H1 (cell line): ENCODE data around the gene TMEM63A. TPM values are rescaled to one million over a fixed set of nuclear protein-coding genes. Genes with fewer than 3 reads are reported as not detected.

Experiments used
- CTCF ChIA-PET: fragments of 300-600 bp; sonication (Branson Sonifier 250); formaldehyde crosslinking; loops from one replicate; lab custom pipeline; 2021; ENCODE audit not compliant: partially characterized antibody; lab: Charles Lee
- POLR2A ChIA-PET: fragments of 300-600 bp; sonication (Branson Sonifier 250); formaldehyde crosslinking; loops from one replicate; lab custom pipeline; 2021; ENCODE audit warnings: inconsistent platforms; ENCODE audit not compliant: partially characterized antibody; lab: Charles Lee
- DNase-seq, 2 experiments: peaks; one replicate each; pipeline versions ENCODE4 v3.0.0 to v3.0.0-alpha.2; 2010 to 2022; ENCODE audit warnings: low spot score in 2 of 2, low read depth in 1 of 2, mixed read lengths in 1 of 2
- FAIRE-seq: peaks from 2 replicates; lab custom pipeline; 2011; peaks lifted over from hg19 to GRCh38; lab: Jason Lieb, UNC
- H2AFZ ChIP-seq: 2 replicates; pipeline ENCODE4 v1.8.1; 2012; ENCODE audit warnings: low read length, inconsistent platforms
- H2AK5ac ChIP-seq: 2 replicates; pipeline ENCODE4 v1.6.1; 2013; ENCODE audit warnings: low read depth, low read length
- H2BK120ac ChIP-seq: replicated peaks from 2 replicates; pipeline ENCODE3; 2013; ENCODE audit warnings: low read depth, low read length, inconsistent platforms
- H2BK12ac ChIP-seq: 2 replicates; pipeline ENCODE4 v1.6.1; 2013; ENCODE audit warnings: low read depth, low read length
- H2BK15ac ChIP-seq: 2 replicates; pipeline ENCODE4 v1.6.1; 2013; ENCODE audit warnings: low read length
- H2BK20ac ChIP-seq: 2 replicates; pipeline ENCODE4 v1.6.1; 2013; ENCODE audit warnings: low read length
- H2BK5ac ChIP-seq: 2 replicates; pipeline ENCODE4 v1.6.1; 2013; ENCODE audit warnings: low read depth, low read length
- H3K14ac ChIP-seq: 2 replicates; pipeline ENCODE4 v1.6.1; 2013; ENCODE audit warnings: inconsistent platforms; ENCODE audit not compliant: insufficient read length
- H3K18ac ChIP-seq: 2 replicates; pipeline ENCODE4 v1.6.1; 2013; ENCODE audit warnings: low read length; ENCODE audit errors: extremely low read depth
- H3K23ac ChIP-seq: 2 replicates; pipeline ENCODE4 v1.6.1; 2013; ENCODE audit warnings: inconsistent platforms; ENCODE audit not compliant: insufficient read length
- H3K23me2 ChIP-seq: 2 replicates; pipeline ENCODE4 v1.6.1; 2013; ENCODE audit warnings: low read depth, low read length
- H3K27ac ChIP-seq: 2 replicates; pipeline ENCODE4 v1.6.1; 2011; ENCODE audit warnings: low read depth, low read length, inconsistent platforms
- H3K27me3 ChIP-seq, 4 experiments: replicated peaks in 1 of 4; 1 replicate in 1 of 4; 2 replicates in 3 of 4; pipeline versions ENCODE4 v1.6.1 to v1.8.1; 2011 to 2013; ENCODE audit warnings: low read length in 3 of 4, mild to moderate bottlenecking in 3 of 4, inconsistent platforms in 2 of 4, mixed read lengths in 2 of 4, moderate library complexity in 1 of 4; ENCODE audit not compliant: control insufficient read depth in 3 of 4, insufficient read depth in 3 of 4; ENCODE audit errors: extremely low read depth in 1 of 4
- H3K36me3 ChIP-seq, 4 experiments: 2 replicates each; pipeline versions ENCODE4 v1.6.1 to v1.8.1; 2011 to 2013; ENCODE audit warnings: mild to moderate bottlenecking in 4 of 4, low read length in 3 of 4, moderate library complexity in 2 of 4, control low read depth in 1 of 4, inconsistent platforms in 1 of 4; ENCODE audit not compliant: insufficient read depth in 4 of 4, control insufficient read depth in 2 of 4
- H3K4ac ChIP-seq: replicated peaks from 2 replicates; pipeline ENCODE3; 2013; ENCODE audit warnings: low read length, low read depth, mixed read lengths, inconsistent platforms; ENCODE audit not compliant: insufficient read length
- H3K4me1 ChIP-seq, 4 experiments: replicated peaks in 1 of 4; 1 replicate in 1 of 4; 2 replicates in 3 of 4; pipeline versions ENCODE4 v1.6.1 to v1.8.1; 2011 to 2013; ENCODE audit warnings: low read length in 3 of 4, inconsistent platforms in 2 of 4, mixed read lengths in 1 of 4; ENCODE audit not compliant: insufficient read depth in 4 of 4, control insufficient read depth in 3 of 4
- H3K4me2 ChIP-seq, 2 experiments: 2 replicates each; pipeline versions ENCODE4 v1.6.1 to v1.8.1; 2011 to 2013; ENCODE audit warnings: low read depth in 2 of 2, low read length in 2 of 2, control low read depth in 1 of 2, inconsistent platforms in 1 of 2, mild to moderate bottlenecking in 1 of 2; ENCODE audit not compliant: insufficient read depth in 1 of 2
- H3K4me3 ChIP-seq, 4 experiments: fragments of 200-600, 300-600 bp in 1 of 4; sonication (generic), shearing (Covaris generic), sonication (Bioruptor Twin) in 1 of 4; 2 replicates each; pipeline versions ENCODE4 v1.5.1 to v1.8.1; 2011 to 2016; ENCODE audit warnings: low read length in 4 of 4, low read depth in 3 of 4, control low read depth in 2 of 4, inconsistent platforms in 2 of 4, mild to moderate bottlenecking in 2 of 4, mixed read lengths in 1 of 4, moderate library complexity in 1 of 4; ENCODE audit not compliant: insufficient read depth in 2 of 4; ENCODE audit errors: extremely low read depth in 1 of 4
- H3K56ac ChIP-seq: replicated peaks from 2 replicates; pipeline ENCODE3; 2013; ENCODE audit warnings: low read depth, mild to moderate bottlenecking, mixed read lengths, low read length, inconsistent platforms; ENCODE audit not compliant: insufficient read length
- H3K79me1 ChIP-seq: 2 replicates; pipeline ENCODE4 v1.6.1; 2013; ENCODE audit warnings: low read depth, low read length, control low read depth
- H3K79me2 ChIP-seq, 2 experiments: 2 replicates each; pipeline versions ENCODE4 v1.6.1 to v1.8.1; 2012 to 2013; ENCODE audit warnings: low read length in 2 of 2, mild to moderate bottlenecking in 2 of 2, inconsistent platforms in 1 of 2; ENCODE audit not compliant: insufficient read depth in 2 of 2, control insufficient read depth in 1 of 2
- H3K9ac ChIP-seq, 4 experiments: replicated peaks in 1 of 4; 1 replicate in 1 of 4; 2 replicates in 3 of 4; pipeline versions ENCODE4 v1.6.1 to v1.8.1; 2011 to 2013; ENCODE audit warnings: low read depth in 3 of 4, low read length in 3 of 4, control low read depth in 2 of 4, mild to moderate bottlenecking in 2 of 4, moderate library complexity in 2 of 4, inconsistent platforms in 1 of 4; ENCODE audit errors: extremely low read depth in 1 of 4
- H3K9me3 ChIP-seq, 2 experiments: 2 replicates each; pipeline versions ENCODE4 v1.6.1 to v1.8.1; 2012 to 2013; ENCODE audit warnings: mild to moderate bottlenecking in 2 of 2, moderate library complexity in 2 of 2, control low read depth in 1 of 2, inconsistent platforms in 1 of 2, low read depth in 1 of 2, low read length in 1 of 2, mixed read lengths in 1 of 2; ENCODE audit not compliant: insufficient read depth in 2 of 2
- H4K20me1 ChIP-seq, 2 experiments: replicated peaks in 1 of 2; 2 replicates each; pipeline versions ENCODE3 to v1.8.1; 2011 to 2013; ENCODE audit warnings: inconsistent platforms in 2 of 2, low read length in 2 of 2, mild to moderate bottlenecking in 1 of 2; ENCODE audit not compliant: insufficient read depth in 2 of 2, control insufficient read depth in 1 of 2
- H4K5ac ChIP-seq: 2 replicates; pipeline ENCODE4 v1.6.1; 2013; ENCODE audit warnings: low read length, low read depth, mixed read lengths, inconsistent platforms; ENCODE audit not compliant: insufficient read length
- H4K8ac ChIP-seq: 2 replicates; pipeline ENCODE4 v1.8.0; 2013; ENCODE audit warnings: mild to moderate bottlenecking, moderate library complexity, low read length, inconsistent platforms; ENCODE audit not compliant: insufficient read depth; ENCODE audit errors: extremely low read depth
- H4K91ac ChIP-seq: replicated peaks from 2 replicates; pipeline ENCODE3; 2013; ENCODE audit warnings: low read length, mixed read lengths, inconsistent platforms; ENCODE audit not compliant: insufficient read length
- BACH1 ChIP-seq: IDR thresholded peaks from 2 replicates; pipeline ENCODE4 v1.6.1; 2012; ENCODE audit warnings: low read length, improper control_type of control experiment
- GABPA ChIP-seq: IDR thresholded peaks from 2 replicates; pipeline ENCODE4 v1.6.1; 2011; ENCODE audit warnings: mild to moderate bottlenecking, low read length, moderate library complexity, borderline replicate concordance; ENCODE audit not compliant: insufficient read depth
- GTF2F1 ChIP-seq: IDR thresholded peaks from 2 replicates; pipeline ENCODE4 v1.6.1; 2012; ENCODE audit warnings: low read depth, low read length, improper control_type of control experiment, borderline replicate concordance
- MAFK ChIP-seq: IDR thresholded peaks from 2 replicates; pipeline ENCODE4 v1.6.1; 2012; ENCODE audit warnings: low read depth, mild to moderate bottlenecking, improper control_type of control experiment, low read length
- RBBP5 ChIP-seq: IDR thresholded peaks from 2 replicates; pipeline ENCODE4 v1.7.1; 2012; ENCODE audit warnings: low read depth, mild to moderate bottlenecking, inconsistent platforms, low read length, moderate library complexity, borderline replicate concordance
- SUZ12 ChIP-seq: fragments of 200-600 bp; sonication (generic); IDR thresholded peaks from 2 replicates; pipeline ENCODE4 v1.6.1; 2012; ENCODE audit warnings: mild to moderate bottlenecking, inconsistent platforms, low read length, moderate library complexity, mixed read lengths
- TAF1 ChIP-seq: IDR thresholded peaks from 2 replicates; pipeline ENCODE4 v1.6.1; 2011; ENCODE audit warnings: mild to moderate bottlenecking, low read depth, low read length
- WGBS, 2 experiments: shearing (Covaris generic) in 1 of 2; methylation state at CpG; one replicate each; pipeline versions ENCODE4 v1.1.6 to v1.1.7; 2013 to 2015; ENCODE audit warnings: low lambda C conversion rate in 2 of 2, mixed read lengths in 2 of 2, inconsistent platforms in 1 of 2, low coverage in 1 of 2, missing lambda C conversion rate in 1 of 2; ENCODE audit not compliant: insufficient replicate concordance in 2 of 2, insufficient coverage in 1 of 2, insufficient read length in 1 of 2; ENCODE audit errors: extremely low coverage in 1 of 2, missing lambda C conversion rate in 1 of 2; 5-methylcytosine and 5-hydroxymethylcytosine counted together
- polyA plus RNA-seq, 7 experiments: library from polyadenylated mRNA; depleted of rRNA in 3 of 7; stranded (reverse) in 5 of 7; unstranded in 2 of 7; fragments of >200 nt in 5 of 7; fragments of 200-250 nt in 2 of 7; gene quantifications; 1 replicate in 5 of 7; 2 replicates in 1 of 7; 4 replicates in 1 of 7; pipeline versions ENCODE4 v1.2.1 to v1.2.3, GENCODE V29; 2011 to 2013; ENCODE audit warnings: missing spikeins in 2 of 7, mixed read lengths in 2 of 7
- total RNA-seq: library from RNA; stranded (reverse); fragmentation: NEBNext Ultra II Directional; extraction: Animal tissue kit (Norgen Biotek cat#: 25700); gene quantifications from 2 replicates; pipeline ENCODE4 v1.2.1, GENCODE V29; 2021
- TF ChIP-seq, protein P1 (sequence below): IDR thresholded peaks from 2 replicates; pipeline ENCODE4 v1.6.1; 2012; ENCODE audit warnings: inconsistent platforms
- TF ChIP-seq, protein P2 (sequence below): IDR thresholded peaks from 2 replicates; pipeline ENCODE4 v1.6.1; 2012; ENCODE audit warnings: inconsistent platforms

TMEM63A gene
- total and polyA plus RNA-seq, 2 of the 8 experiments (the other 6 are each of a cell fraction or from before 2014, with no cell fraction given), result 26.1 to 55.4 TPM

DNA sequence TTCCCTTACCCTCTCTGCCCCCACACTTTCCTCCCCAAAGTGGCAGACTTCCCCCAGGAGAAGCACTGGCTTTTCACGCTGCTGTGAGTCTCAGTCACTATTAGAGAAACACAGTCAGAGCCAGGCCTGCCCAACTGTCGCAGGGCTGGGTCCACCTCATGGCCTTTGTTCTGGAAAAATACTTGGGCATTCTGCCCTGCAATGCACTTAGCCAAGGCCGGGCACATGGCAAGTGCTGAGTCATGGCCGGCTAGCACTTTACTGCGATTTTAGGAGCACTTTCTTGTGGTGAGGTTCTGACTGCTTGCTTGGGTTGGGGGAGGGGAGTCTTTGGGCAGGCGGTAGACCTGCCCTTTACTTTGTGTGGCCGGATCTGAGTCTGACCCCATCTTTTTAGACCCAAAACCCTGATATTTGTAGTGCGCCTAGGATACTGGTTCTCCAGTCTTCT is 64.5 kb downstream of the TMEM63A start:
- Histone ChIP-seq H4K20me1 (peaks cover 0 to 2% of the 10 kb centered on the region in 2 experiments), H3K4me2 (peak overlapping the region; percentile 21 to 44), H3K4me1 (peaks cover 11 to 35% (median 24%) of the 10 kb centered on the region in 4 experiments), H3K23ac (no peak overlapping the region), H3K18ac (peak overlapping the region; percentile 64), H3K56ac (peak overlapping the region; percentile 43), H3K79me1 (peaks cover 8% of the 10 kb centered on the region), H3K36me3 (no peaks in the 10 kb centered on the region; a peak in 1 of 8 replicates), H3K23me2 (no peaks in the 10 kb centered on the region), H2BK15ac (peak overlapping the region; percentile 65; the same call in 1 of the 2 replicates), H2AFZ (no peak overlapping the region), H3K4ac (peak overlapping the region; percentile 83), H2BK5ac (peak overlapping the region; percentile 95), H4K5ac (peak overlapping the region; percentile 69), H3K4me3 (no peak overlapping the region), H2AK5ac (peak overlapping the region; percentile 91), H2BK12ac (peak overlapping the region; percentile 86), H2BK120ac (peak overlapping the region; percentile 61), H3K9ac (peak overlapping the region in 3 of 4 experiments; percentile 14 to 37 (median 32); a peak in 4 of 7 replicates), H3K9me3 (no peaks in the 10 kb centered on the region), H4K91ac (peak overlapping the region; percentile 99), H3K27me3 (no peaks in the 10 kb centered on the region), H2BK20ac (peak overlapping the region; percentile 92), H4K8ac (peak overlapping the region; percentile 28; the same call in 1 of the 2 replicates), H3K79me2 (peaks cover 0 to 20% of the 10 kb centered on the region in 2 experiments; a peak in 1 of 4 replicates), H3K27ac (peak overlapping the region; percentile 40; the same call in 1 of the 2 replicates), H3K14ac (no peak overlapping the region)
- 70% methylated on average over 8 of the region's 8 CpGs; no CpG with 5 or more reads in 1 of the 2 experiments for WGBS, 2 experiments
- TF ChIP-seq, protein P1, sequence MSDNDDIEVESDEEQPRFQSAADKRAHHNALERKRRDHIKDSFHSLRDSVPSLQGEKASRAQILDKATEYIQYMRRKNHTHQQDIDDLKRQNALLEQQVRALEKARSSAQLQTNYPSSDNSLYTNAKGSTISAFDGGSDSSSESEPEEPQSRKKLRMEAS, result peak; percentile 88
- peak; percentile 89; the same call in 1 of the 2 replicates for TF ChIP-seq MAFK
- TF ChIP-seq RBBP5, result 0 out of 2 replicates have a peak, but pooled peaks have one; percentile 11
- TF ChIP-seq GABPA, result 0 out of 2 replicates have a peak, but pooled peaks have one; percentile 8
- 0 out of 2 replicates have a peak, but pooled peaks have one; percentile 25 for TF ChIP-seq TAF1
- no peak for TF ChIP-seq GTF2F1
- TF ChIP-seq BACH1, result peak; percentile 96
- TF ChIP-seq, protein P2, sequence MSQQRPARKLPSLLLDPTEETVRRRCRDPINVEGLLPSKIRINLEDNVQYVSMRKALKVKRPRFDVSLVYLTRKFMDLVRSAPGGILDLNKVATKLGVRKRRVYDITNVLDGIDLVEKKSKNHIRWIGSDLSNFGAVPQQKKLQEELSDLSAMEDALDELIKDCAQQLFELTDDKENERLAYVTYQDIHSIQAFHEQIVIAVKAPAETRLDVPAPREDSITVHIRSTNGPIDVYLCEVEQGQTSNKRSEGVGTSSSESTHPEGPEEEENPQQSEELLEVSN, result 0 out of 2 replicates have a peak, but pooled peaks have one; percentile 27
- no peak for TF ChIP-seq SUZ12
- DNase-seq (no peak), FAIRE-seq (no peak)
- ChIA-PET POLR2A (interaction anchor here (0.9 to 13.3 kb wide), 6 partner anchors 10 to 44 kb away, joined by 3 to 166 read pairs (median 3); partner anchors contain the start of gene SRP9), CTCF (interaction anchor here (0.8 to 2.0 kb wide), 7 partner anchors 8 to 94 kb away, joined by 3 to 6 read pairs (median 5); partner anchors contain the start of gene EPHX1)
